OCI-M1 (cell line): Measurements from ENCODE around the gene DPYD.

ENCODE experiments used
- DNase-seq: peaks from one replicate; lab custom pipeline; 2025; lab: John Stamatoyannopoulos, UW

Gene DPYD

DNA sequence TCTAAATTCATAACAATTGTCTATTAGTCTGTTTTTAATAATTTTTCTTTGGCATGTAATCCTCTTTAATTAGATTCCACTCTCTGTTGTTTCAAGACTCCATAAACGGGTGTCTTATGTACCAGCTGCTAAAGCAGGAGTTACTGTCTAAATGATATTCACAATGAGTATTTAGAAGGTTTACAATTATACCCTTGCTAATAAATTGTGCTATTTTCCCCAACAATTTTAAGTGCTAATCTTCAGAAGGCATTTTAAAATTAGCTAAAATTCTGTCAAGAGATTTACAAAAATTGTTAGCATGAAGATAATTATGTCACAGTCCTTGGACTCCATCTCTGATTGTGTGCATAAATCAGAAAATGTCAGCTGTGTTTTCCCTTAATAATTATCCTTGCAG is 83.7 kb downstream of the DPYD start:
- DNase-seq: no peak

DNA sequence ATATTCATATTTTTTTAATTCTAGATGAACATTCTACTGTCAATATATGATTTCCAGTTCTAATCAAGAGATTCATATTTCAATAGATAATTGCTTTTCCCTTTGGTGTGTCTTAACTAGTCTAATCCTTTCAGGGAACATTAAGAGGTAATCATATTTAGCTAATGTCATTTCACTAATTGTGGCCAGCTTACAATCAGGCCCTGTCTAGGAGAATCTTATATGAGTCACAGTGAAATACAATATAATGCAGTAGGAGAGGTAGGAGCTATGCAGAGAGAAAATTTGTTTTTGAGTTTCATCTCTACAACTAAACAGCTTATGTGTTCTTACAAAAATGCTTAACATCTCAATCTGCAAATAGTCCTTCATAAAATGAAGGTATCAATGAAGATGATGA is 85.9 kb downstream of the DPYD start:
- DNase-seq: no peak

DNA sequence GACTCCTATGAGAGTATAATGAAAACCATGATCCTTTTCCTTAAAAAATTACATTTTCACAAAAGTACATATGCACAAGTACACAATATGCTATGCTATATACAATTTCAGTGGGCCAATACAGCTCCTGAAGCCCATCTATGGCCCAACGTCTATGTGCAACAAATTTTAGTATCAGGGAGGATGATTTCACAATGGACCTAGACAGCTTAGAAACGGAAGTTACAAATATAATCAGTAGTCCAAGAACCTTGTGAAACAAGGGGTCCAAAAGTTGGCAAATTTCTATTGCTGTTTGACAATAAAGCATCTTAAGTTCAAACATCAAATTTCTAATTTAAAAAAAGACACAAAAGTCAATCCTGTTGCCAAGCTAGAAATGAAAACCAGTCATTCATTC is 87.0 kb downstream of the DPYD start:
- no peak for DNase-seq

DNA sequence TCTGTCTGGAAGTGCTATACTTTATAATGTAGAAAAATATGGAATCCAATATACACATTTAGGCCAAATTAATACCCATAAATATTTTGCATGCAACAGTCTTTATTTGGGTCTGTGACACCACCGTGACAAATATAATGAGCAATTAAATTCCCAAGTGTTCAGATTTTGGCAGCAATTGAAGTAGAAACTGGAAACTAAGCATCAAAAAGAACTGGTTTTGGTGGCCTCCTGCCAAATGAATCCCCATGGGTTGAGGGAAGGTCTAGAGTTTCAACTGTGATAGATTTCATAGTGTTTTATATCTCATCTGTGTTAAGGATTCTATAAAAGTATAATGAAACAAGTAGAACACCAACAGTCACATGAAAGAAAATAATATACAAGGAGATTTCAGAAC is 88.4 kb downstream of the DPYD start:
- no peak for DNase-seq

DNA sequence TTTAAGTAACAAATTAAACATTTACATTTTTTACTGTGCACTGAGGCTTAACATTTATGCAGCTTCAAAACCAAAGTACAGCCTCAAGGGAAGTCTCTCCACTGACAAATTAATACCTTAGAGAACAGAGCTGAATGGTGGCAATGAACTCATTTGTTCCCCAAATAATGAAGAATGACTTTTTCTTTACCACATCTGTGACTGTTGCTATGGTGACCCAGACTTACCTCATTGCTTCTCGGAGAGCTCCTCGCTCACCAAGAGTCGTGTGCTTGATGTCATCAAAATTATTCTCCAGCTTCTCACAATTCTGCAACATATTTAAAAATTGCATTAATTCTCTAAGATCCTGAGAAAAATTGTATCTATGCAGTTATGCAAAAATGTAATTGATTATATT is 92.9 kb downstream of the DPYD start:
- DNase-seq: no peak

DNA sequence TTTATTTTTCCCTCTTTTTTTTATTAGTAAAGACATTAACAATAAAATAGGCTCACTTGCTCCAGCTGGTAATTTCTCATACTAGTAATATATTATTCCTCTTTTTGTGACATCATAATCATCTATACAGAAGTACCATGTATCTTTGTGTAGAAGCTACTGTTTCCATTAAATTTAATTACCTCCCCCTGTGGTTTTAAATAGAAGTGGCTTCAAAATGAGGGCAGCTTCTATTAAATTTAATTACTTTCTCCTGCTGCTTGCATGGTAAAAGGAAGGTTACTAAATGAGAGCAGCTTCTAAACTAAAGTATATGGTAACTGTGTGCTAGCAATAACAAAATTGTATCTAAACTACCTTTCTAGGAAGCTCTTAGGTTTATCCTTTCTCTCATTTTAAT is 94.0 kb downstream of the DPYD start:
- DNase-seq: no peak

DNA sequence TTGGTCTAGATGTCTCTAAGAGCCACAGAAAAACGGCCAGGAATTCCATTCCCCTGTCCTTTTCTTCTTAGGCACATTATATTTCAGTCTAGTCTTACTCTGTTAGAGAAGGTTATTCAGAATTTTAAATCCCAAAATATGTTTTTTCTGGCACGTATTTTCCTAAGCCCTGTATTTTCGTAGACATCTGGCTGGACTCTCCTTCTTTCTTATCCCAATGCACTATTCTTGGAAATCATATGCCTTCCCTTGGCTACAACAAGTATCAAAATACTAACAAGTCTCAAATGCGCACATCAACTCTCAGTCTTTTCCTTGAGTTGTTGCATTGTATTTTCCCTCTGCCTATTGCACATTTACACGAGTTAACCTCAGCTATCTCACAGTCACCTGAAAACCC is 96.2 kb downstream of the DPYD start:
- no peak for DNase-seq

DNA sequence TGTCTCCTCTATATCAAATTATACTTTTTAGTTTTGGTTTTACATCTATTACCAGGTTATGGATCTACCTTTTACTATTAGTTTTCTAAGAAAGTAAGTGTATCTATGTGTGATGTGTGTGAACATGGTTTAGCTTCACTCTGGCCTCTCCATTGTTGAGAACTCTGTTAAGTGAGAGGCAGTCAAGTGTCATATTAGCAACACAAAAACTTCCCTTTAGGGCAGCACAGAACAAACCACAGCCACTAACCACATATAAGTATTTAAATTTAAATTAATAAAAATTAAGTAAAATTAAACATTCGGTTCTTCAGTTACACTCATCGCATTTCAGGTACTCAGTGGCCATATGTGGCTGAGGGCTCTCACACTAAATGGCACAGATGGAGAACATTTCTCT is 96.6 kb downstream of the DPYD start:
- DNase-seq: no peak

DNA sequence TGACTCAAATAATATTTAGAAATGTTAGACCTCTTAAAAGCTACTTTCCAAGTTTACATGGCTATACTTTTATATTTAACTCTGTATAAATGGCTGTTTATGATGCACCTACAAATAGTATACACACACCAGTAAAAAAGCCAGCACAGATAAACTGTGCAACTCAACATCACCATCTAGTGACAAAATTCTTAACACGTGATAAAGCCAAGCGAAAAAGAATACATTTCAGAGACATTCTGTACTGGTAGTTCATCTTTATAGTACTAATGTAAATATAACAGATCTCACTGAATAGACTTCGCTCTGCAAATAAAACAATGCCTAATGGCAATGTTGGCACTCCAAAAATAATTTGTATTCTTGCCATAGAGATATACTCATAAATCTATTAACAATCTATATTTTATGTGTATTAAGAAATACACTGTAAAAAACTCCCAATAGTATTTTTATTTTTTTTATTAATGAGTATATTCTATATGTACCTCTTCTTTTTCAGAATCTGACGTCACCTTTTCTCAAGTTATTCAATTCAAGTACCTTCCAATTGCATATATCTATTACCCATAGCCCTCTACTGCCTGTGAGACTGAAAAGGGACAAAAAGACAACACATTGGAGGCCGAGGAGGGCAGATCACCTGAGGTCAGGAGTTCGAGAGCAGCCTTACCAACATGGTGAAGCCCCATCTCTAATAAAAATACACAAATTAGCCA is 100.2 kb downstream of the DPYD start:
- peak; percentile 69 for DNase-seq

DNA sequence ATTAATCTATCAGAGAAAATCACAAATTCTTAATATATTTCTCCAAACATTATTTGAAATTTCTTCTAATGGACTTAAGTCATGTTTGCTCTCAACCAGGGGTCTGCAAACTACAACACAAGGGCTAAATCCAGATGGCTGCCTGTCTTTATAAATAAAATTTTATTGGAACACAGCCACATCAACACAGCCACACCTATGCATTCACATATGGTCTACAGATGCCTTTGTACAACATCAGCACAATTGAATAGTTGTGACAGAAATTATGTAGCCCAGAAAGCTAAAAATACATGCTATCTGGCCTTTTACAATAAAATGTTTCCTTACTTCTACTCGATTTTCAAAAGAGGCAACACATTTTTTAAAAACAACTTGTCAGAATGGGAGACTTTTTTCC is 103.9 kb downstream of the DPYD start:
- no peak for DNase-seq

DNA sequence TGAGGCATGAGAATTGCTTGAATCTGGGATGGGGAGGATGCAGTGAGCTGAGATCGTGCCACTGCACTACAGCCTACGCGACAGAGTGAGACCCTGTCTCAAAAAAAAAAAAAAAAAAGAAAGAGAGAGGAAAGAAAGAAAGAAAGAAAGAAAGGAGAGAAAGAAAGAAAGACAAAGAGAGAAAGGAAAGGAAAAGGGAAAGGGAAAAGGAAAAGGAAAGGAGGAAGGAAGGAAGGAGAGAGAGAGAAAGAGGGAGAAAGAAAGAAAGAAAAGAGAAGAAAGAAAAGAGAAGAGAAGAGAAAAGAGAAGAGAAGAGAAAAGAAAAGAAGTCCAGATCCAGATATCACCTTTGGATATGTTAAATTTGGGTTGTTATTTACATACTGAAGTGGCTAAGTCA is 106.0 kb downstream of the DPYD start:
- no peak for DNase-seq

DNA sequence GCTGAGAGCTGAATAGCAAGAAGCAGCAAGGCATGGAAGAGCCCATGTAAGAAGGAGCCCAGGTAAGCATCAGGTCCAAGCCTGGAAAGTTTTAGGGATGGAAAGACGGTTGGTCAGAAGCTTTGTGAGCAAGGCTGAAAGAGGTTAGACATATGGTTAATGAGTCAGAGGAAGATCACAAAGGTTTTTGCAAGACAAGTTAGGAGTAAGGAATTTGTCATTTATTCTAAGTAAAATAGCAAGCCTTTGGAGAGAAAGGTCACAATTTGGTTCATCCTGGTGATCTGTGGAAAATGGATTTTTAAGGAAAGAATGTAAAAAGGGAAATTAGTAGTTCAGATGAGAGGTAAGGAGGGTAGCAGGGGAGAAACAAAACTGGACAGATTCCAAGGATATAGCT is 106.7 kb downstream of the DPYD start:
- DNase-seq: no peak

DNA sequence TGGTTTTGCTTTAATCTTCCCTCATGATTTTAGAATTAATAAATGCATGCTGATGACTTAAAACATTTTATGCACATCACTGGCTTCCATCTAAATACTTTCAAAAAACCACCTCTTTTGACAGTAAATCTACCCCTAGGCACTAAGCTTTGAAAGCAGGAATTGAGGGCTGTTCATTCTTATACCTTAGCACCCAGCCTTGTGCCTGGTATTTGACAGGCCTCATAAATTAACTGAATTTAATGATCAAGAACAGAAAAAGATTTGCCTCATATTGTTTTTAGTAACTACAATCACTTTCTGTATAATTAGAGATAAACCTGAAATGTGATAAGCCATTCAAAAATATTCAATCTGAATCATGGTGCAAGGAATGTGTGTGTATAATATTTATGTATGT is 108.8 kb downstream of the DPYD start:
- DNase-seq: no peak

DNA sequence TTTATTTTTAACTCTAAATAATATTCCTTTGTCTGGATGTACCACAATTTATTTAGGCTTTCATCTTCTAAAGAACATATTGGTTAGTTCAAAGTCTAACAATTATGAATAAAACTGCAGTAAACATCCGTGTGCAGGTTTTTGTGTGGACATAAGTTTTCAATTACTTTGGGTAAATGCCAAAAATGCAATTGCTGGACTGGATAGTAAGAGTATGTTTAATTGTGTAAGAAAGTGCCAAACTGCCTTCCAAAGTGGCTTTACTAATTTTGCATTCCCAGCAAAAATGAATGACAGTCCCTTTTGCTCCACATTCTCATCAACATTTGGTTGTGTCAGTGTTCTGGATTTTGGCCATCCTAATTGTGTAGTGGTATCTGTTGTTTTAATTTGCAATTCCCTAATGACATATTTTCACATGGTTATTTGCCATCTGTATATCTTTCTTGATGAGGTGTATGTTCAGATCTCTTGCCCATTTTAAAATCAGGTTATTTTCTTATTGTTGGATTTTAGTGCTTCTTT is 113.8 kb downstream of the DPYD start:
- DNase-seq: no peak

DNA sequence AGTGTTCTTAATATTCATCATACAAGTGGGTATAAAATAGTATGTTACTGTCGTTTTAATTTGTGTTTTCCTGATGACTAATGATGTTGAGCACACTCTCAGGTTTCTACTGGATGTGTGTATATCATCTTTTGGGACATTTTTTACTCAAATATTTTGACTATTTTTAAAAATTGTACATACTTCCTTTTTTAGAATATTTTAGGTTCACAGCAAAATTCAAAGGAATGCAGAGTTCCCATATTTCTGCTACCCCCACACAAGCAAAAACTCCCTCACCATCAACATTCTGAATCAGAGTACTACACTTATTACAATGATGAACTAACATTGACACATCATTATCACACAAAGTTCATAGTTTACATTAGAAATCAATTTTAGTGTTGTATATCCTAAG is 114.5 kb downstream of the DPYD start:
- no peak for DNase-seq

DNA sequence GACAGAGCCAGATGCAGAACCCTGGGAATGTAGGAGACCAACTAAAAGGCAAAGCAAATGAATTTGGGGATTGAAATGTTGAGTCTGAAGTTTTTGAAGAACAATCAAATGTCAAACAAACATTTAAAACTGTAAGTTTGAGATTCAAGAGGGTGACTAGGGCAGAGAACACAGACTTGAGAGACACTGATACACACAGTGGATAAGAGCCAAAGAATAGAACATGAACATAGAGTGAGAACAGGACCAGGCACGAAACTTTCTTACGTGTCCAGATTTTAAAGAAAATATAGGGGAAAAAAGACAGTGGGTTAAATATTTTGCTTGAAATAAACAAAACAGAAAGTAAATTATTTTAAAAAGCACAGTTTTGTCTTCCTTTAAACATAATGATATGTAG is 115.7 kb downstream of the DPYD start:
- DNase-seq: no peak

DNA sequence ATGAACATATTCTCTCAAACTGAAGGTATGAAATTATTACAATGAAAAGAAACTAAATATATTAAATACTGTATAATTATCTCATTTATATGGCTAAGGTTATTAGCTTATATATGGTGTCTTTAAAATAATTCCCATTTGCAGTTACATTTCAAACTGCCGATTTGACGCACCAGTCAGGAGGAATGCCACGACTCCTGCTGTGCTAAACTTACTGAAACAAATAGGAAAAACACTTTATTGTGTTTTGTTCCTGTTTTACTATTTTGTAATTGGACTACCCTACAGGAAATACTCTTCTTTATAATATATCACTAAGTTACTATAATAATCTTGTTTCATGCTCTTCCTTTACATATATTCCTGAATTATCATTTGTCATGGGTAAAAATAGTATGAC is 117.8 kb downstream of the DPYD start:
- no peak for DNase-seq

DNA sequence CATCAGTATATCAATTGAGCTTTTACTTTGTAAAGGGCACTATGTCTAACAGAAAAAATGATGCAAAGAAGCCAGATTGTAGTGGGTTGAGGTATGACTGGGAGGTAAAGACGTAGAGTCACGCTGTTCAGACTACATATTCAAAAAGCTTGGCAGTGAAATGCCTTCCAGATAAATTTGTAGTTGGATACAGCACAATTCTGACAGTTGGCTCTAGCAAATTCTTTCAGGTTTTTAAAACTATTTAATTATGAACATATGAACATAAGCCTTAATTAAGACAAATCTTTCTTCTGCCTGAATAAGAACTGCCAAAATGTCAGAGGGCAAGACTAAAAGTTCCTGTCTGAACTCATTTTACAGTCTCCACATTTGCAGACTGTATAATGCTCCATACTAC is 118.8 kb downstream of the DPYD start:
- no peak for DNase-seq

DNA sequence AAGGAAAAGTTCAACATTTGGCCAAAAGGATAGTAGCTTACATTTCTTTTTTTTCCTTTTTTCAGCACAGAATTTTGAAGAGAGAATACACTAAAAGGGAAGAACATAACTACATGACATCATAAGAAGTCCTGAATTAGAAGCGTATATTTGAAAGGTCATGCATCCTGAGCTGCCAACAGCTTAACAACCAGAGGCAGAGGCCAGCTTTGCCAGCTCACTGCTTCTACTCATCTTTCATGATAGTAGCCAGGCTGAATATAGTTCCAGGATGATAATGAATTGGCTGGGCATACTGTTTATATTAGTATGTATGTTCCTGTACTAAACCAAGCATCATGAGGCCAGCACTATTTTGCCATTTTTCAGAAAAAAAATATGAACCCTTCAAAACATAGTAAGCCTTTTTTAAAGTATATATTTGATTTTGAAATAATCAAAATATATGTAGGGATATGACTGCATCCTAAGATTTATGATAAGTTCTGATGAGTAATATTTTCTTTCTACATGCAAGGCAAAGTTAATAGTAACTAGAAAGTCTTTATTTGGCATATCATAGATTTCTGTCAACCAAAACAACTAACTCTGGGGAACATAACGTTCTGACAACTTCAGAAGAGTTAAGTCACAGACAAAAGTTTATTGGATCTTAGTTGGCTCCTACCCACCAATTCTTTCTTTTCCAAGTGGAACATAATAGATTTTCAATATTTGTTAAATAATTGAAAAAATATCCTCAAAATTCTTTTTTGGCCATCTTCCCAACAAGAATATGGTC is 123.2 kb downstream of the DPYD start:
- no peak for DNase-seq

DNA sequence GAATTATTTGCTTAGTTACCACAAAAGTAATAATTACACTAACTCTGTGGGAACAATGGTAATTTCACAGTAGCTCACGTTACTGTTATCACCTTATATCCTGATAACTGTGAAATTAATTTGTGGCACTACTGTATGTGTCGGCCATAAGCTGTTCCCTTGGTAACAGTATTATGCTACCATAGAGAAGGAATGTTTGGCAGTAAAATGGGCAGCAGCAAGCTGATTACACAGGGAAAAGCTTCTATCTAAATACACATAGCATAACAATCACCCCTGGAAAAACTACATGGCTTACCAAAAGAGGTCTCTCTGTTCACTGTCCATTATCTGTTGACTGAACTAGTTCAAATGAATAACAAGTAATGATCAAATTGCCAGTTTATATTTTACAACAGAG is 124.1 kb downstream of the DPYD start:
- DNase-seq: no peak

DNA sequence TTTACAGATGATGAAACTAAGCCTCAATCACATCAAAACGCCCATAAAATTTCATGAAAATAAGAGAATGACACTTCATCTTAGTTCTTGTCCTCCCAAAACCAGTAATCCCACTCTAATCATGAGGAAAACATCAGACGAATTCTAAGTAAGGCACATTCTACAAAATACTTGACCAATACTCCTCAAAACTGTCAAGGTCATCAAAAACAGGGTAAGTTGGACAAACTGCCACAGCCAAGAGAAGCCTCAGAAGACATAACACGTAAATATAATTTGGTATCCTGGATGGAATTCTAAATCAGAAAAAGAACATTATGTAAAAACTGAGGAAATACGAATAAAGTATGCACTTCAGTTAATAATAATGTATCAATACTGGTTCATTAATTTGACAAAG is 128.2 kb downstream of the DPYD start:
- DNase-seq: peak; percentile 27

DNA sequence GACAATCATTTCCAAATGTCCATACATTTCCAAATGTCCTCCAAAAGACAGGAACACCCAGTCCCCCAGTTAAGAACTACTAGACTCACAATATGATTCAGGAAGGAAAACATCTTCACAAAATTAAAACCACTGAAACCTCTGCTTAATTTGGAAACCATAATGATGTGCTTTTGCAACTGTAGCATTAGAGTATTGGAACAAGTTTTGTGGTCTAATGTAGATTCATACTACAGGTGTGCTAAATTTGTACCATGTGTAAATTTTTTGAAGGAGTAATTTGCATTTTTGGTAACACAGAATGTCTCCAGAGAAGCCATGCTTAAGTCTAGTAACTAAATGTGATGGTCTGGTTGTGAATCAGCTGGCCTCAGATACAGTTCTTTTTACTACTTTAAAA is 129.6 kb downstream of the DPYD start:
- no peak for DNase-seq

DNA sequence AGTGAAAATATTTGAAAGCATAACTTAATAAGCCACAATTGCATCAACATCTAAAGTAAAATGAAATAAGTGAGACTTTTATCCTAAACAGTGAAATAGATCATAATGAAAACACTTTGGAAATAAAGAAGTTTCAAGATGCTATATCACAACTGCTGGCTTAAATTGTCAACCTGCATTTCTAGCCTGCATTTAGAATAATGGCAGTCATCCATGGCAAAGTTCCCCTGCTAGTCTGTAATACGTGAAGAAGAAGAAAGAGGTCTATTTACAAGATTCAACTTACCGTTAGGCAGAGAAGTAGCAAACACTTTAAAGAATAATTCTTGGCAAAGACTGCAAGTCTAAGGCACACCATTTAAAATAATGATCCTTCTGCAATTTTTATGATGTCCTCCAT is 133.6 kb downstream of the DPYD start:
- DNase-seq: no peak

DNA sequence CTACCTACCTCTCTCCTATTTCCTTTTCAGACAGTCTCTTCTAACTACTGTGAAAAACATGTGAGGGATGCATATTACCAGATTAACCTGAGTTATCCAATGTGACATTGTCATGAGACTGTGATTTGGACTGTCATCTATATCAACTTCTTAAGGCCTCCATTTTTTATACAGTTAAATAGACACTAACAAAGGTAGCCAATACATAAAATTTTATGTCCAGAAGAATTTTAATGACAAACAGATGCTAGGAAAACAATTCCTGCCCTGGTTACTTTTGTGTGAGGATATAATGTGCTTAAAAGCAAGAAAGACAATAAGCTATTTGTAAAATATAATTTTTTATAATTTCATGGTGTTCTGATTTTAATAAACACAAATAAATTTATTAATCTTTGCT is 136.2 kb downstream of the DPYD start:
- no peak for DNase-seq
